Measurements from ENCODE around the gene IL6. TPM values are rescaled to one million over a fixed set of nuclear protein-coding genes. Genes with fewer than 3 reads are reported as not detected.

The IL6 gene
- total and polyA plus RNA-seq, 9 of the 15 experiments (the other 6 are each of a cell fraction or from before 2014, with no cell fraction given), result 0.76 to 2.9 (median 1.5) TPM

DNA sequence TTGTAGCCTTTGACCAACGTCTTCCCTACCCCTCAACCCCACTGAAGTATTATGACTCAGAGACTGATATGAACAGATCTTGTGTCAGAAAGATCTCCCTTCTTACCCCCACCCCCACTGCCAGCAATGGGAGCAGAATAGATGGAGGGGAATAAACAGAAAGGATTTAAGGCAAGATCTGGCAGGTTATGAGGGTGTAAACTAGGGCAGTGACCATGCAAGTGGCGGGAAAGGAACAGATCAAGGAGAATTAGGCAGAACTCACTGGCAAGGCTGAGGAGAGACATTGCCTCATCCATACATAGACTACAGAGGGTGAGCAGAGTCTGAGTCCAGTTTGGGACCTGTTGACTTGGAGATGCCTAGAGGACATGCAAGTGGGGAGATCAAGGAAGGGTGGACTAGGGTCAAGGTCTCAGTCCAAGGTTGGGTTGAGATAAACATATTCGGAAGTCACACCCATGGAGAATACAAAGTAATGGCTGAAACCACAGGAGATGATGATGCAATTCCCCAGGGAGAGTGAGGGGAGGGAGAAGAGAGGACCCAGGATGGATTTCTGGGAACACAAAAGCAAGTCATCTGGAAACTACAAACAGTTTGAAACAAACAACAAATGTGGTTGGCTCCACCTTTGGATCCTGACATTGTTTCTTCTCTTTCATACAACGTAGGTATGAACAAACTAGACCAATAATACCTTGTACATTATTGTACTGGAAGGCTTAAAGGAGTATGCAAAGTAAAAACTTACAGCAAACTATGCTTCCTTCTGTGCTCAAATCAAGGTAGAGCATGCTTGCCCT lies 44.9 kb upstream of the IL6 start (continued):
- TF ChIP-seq, protein P1, sequence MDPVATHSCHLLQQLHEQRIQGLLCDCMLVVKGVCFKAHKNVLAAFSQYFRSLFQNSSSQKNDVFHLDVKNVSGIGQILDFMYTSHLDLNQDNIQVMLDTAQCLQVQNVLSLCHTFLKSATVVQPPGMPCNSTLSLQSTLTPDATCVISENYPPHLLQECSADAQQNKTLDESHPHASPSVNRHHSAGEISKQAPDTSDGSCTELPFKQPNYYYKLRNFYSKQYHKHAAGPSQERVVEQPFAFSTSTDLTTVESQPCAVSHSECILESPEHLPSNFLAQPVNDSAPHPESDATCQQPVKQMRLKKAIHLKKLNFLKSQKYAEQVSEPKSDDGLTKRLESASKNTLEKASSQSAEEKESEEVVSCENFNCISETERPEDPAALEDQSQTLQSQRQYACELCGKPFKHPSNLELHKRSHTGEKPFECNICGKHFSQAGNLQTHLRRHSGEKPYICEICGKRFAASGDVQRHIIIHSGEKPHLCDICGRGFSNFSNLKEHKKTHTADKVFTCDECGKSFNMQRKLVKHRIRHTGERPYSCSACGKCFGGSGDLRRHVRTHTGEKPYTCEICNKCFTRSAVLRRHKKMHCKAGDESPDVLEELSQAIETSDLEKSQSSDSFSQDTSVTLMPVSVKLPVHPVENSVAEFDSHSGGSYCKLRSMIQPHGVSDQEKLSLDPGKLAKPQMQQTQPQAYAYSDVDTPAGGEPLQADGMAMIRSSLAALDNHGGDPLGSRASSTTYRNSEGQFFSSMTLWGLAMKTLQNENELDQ (CRISPR knock-in tag; IDR thresholded peaks at IDR 0.05; ENCODE audit: borderline replicate concordance), result no peak
- TF ChIP-seq ERF (CRISPR knock-in tag; IDR thresholded peaks at IDR 0.05) (no peak), NCOA4 (IDR thresholded peaks at IDR 0.05; ENCODE audit: partially characterized antibody) (no peak), SUPT5H (IDR thresholded peaks at IDR 0.05) (0 out of 2 replicates have a peak, but pooled peaks have one; percentile 37), MAZ (CRISPR knock-in tag; conservative IDR thresholded peaks at IDR 0.05 in 1 of 2, IDR thresholded peaks at IDR 0.05 in 1 of 2) (peak; percentile 68 to 72), ELF4 (CRISPR knock-in tag; IDR thresholded peaks at IDR 0.05) (peak; percentile 49; the same call in 1 of the 2 replicates), EHMT2 (IDR thresholded peaks at IDR 0.05) (peak; percentile 86; the same call in 1 of the 2 replicates), SMARCE1 (IDR thresholded peaks at IDR 0.05) (peak; percentile 75), ZEB2 (IDR thresholded peaks at IDR 0.05) (peak; percentile 72), PYGO2 (tag; IDR thresholded peaks at IDR 0.05) (0 out of 2 replicates have a peak, but pooled peaks have one; percentile 44), ETV1 (tag; conservative IDR thresholded peaks at IDR 0.05; ENCODE audit: low read depth) (peak; percentile 80)
- TF ChIP-seq, protein P2, sequence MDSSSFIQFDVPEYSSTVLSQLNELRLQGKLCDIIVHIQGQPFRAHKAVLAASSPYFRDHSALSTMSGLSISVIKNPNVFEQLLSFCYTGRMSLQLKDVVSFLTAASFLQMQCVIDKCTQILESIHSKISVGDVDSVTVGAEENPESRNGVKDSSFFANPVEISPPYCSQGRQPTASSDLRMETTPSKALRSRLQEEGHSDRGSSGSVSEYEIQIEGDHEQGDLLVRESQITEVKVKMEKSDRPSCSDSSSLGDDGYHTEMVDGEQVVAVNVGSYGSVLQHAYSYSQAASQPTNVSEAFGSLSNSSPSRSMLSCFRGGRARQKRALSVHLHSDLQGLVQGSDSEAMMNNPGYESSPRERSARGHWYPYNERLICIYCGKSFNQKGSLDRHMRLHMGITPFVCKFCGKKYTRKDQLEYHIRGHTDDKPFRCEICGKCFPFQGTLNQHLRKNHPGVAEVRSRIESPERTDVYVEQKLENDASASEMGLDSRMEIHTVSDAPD (CRISPR knock-in tag; IDR thresholded peaks at IDR 0.05), result no peak
- TF ChIP-seq, protein P3, sequence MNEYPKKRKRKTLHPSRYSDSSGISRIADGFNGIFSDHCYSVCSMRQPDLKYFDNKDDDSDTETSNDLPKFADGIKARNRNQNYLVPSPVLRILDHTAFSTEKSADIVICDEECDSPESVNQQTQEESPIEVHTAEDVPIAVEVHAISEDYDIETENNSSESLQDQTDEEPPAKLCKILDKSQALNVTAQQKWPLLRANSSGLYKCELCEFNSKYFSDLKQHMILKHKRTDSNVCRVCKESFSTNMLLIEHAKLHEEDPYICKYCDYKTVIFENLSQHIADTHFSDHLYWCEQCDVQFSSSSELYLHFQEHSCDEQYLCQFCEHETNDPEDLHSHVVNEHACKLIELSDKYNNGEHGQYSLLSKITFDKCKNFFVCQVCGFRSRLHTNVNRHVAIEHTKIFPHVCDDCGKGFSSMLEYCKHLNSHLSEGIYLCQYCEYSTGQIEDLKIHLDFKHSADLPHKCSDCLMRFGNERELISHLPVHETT (CRISPR knock-in tag; conservative IDR thresholded peaks at IDR 0.05 in 1 of 2, IDR thresholded peaks at IDR 0.05 in 1 of 2), result 0 out of 4 replicates have a peak, but pooled peaks of 1 of the 2 experiments have one; percentile 20
- TF ChIP-seq, protein P4, sequence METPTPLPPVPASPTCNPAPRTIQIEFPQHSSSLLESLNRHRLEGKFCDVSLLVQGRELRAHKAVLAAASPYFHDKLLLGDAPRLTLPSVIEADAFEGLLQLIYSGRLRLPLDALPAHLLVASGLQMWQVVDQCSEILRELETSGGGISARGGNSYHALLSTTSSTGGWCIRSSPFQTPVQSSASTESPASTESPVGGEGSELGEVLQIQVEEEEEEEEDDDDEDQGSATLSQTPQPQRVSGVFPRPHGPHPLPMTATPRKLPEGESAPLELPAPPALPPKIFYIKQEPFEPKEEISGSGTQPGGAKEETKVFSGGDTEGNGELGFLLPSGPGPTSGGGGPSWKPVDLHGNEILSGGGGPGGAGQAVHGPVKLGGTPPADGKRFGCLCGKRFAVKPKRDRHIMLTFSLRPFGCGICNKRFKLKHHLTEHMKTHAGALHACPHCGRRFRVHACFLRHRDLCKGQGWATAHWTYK (CRISPR knock-in tag; IDR thresholded peaks at IDR 0.05), result 0 out of 2 replicates have a peak, but pooled peaks have one; percentile 32
- TF ChIP-seq, protein P5, sequence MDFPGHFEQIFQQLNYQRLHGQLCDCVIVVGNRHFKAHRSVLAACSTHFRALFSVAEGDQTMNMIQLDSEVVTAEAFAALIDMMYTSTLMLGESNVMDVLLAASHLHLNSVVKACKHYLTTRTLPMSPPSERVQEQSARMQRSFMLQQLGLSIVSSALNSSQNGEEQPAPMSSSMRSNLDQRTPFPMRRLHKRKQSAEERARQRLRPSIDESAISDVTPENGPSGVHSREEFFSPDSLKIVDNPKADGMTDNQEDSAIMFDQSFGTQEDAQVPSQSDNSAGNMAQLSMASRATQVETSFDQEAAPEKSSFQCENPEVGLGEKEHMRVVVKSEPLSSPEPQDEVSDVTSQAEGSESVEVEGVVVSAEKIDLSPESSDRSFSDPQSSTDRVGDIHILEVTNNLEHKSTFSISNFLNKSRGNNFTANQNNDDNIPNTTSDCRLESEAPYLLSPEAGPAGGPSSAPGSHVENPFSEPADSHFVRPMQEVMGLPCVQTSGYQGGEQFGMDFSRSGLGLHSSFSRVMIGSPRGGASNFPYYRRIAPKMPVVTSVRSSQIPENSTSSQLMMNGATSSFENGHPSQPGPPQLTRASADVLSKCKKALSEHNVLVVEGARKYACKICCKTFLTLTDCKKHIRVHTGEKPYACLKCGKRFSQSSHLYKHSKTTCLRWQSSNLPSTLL (IDR thresholded peaks at IDR 0.05), result peak; percentile 56; the same call in 1 of the 2 replicates
- TF ChIP-seq, protein P6, sequence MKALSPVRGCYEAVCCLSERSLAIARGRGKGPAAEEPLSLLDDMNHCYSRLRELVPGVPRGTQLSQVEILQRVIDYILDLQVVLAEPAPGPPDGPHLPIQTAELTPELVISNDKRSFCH (CRISPR knock-in tag; IDR thresholded peaks at IDR 0.05), result no peak
- TF ChIP-seq, protein P6 (tag; IDR thresholded peaks at IDR 0.05), result peak; percentile 91
